GM21423 (cell line): ENCODE data around the gene TBC1D21.
"Not testable (repeated sequence)": the region's sequence is repeated elsewhere in the genome, so short reads cannot be mapped to it uniquely, and the experiment has no call there.

ENCODE experiments used
- ATAC-seq: cut with Tn5 transposase; IDR thresholded peaks from one replicate; pipeline ENCODE4 v1.9.1; 2021; ENCODE audit warnings: mild to moderate bottlenecking, moderate library complexity; ENCODE audit not compliant: unreplicated experiment

The TBC1D21 gene

GRCh38 chr15:73927476-73928240 lies 54.3 kb downstream of the TBC1D21 start:
- ATAC-seq = no peak

GRCh38 chr15:73928241-73928579 lies 54.8 kb downstream of the TBC1D21 start:
- ATAC-seq = no peak

GRCh38 chr15:73928971-73929627 lies 55.7 kb downstream of the TBC1D21 start:
- ATAC-seq = no peak

- no peak for ATAC-seq
These were observed 57.0 kb downstream of the TBC1D21 start for GRCh38 chr15:73930371-73930770.

- ATAC-seq = no peak
These were observed 57.5 kb downstream of the TBC1D21 start for GRCh38 chr15:73930790-73931281.

- ATAC-seq = no peak
These were observed 58.1 kb downstream of the TBC1D21 start for GRCh38 chr15:73931441-73931840.

- ATAC-seq = no peak
These were observed 59.2 kb downstream of the TBC1D21 start for GRCh38 chr15:73932381-73933191.

GRCh38 chr15:73934281-73934680 lies 60.9 kb downstream of the TBC1D21 start:
- ATAC-seq = no peak

GRCh38 chr15:73935547-73935946 lies 62.2 kb downstream of the TBC1D21 start:
- ATAC-seq = no peak

- ATAC-seq = no peak
These were observed 62.8 kb downstream of the TBC1D21 start for GRCh38 chr15:73936181-73936580.

- no peak for ATAC-seq
These were observed 63.4 kb downstream of the TBC1D21 start for GRCh38 chr15:73936588-73937290.

GRCh38 chr15:73937296-73937695 lies 63.9 kb downstream of the TBC1D21 start:
- no peak for ATAC-seq

- ATAC-seq = no peak
These were observed 64.4 kb downstream of the TBC1D21 start for GRCh38 chr15:73937726-73938125.

GRCh38 chr15:73938516-73938915 lies 65.2 kb downstream of the TBC1D21 start:
- not testable (repeated sequence) for ATAC-seq
